Neural progenitor cell (in vitro differentiated cells): ENCODE data around the gene SCUBE3.

Experiments used
- EZH2 ChIP-seq: fragments of 200-600 bp; sonication (generic); IDR thresholded peaks from 2 replicates; pipeline ENCODE4 v1.6.1; 2017; ENCODE audit warnings: antibody characterized with exemption, mild to moderate bottlenecking, moderate library complexity
- TF ChIP-seq, protein P1 (sequence below): fragments of 200-600 bp; sonication (generic); IDR thresholded peaks from 2 replicates; pipeline ENCODE4 v1.5.1; 2017; ENCODE audit warnings: antibody characterized with exemption, mild to moderate bottlenecking

DNA sequence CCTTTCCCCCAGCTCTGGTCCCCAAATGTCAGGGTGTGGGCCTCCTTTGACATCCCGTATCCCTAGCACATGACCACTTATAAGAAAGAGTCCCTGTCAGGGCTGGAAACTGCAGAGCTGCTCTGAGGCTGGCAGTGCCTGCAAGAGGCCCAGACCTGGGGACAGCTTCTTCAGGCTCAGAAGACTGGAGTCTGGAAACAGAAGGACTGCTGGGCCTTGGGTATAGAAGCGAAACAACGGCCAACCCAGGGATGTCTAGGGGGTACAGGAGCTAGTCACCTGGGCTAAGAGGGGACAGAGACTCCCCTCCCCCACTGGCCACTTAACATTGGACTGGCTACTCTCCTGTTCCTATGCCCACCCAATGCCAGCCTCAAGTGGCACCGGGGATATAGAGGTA, 4.7 kb downstream of the SCUBE3 start:
- TF ChIP-seq, protein P1, sequence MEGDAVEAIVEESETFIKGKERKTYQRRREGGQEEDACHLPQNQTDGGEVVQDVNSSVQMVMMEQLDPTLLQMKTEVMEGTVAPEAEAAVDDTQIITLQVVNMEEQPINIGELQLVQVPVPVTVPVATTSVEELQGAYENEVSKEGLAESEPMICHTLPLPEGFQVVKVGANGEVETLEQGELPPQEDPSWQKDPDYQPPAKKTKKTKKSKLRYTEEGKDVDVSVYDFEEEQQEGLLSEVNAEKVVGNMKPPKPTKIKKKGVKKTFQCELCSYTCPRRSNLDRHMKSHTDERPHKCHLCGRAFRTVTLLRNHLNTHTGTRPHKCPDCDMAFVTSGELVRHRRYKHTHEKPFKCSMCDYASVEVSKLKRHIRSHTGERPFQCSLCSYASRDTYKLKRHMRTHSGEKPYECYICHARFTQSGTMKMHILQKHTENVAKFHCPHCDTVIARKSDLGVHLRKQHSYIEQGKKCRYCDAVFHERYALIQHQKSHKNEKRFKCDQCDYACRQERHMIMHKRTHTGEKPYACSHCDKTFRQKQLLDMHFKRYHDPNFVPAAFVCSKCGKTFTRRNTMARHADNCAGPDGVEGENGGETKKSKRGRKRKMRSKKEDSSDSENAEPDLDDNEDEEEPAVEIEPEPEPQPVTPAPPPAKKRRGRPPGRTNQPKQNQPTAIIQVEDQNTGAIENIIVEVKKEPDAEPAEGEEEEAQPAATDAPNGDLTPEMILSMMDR = no peak
- no peak for TF ChIP-seq EZH2
